Erythroblast (primary cell): Measurements from ENCODE around the gene AKT3.

Experiments used
- GATA1 ChIP-seq: IDR thresholded peaks from 2 replicates; pipeline ENCODE4 v1.6.1; 2011; ENCODE audit warnings: low read depth, mild to moderate bottlenecking, control low read depth, low read length, moderate library complexity
- POLR2A ChIP-seq: IDR thresholded peaks from 2 replicates; pipeline ENCODE4 v1.6.1; 2011; ENCODE audit warnings: mild to moderate bottlenecking, low read length

DNA sequence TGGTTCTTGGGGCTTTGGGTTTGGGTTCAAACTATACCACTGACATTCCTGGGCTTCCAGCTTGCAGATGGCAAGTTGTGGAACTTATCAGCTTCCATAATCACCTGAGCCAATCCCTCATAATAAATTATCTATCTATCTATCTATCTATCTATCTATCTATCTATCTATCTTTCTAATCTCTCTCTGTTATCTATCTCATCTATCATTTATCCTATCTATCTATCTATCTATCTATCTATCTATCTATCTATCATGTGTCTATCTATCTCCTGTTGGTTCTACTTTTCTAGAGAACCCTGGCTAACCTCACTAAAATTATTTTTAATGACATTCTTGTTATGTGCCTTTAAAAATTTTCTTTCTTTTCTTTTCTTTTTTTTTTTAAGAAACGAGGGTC lies 35.8 kb upstream of the AKT3 start:
- TF ChIP-seq POLR2A = no peak
- no peak for TF ChIP-seq GATA1
